H9 (cell line): ENCODE measurements around the gene FNDC3B. TPM values are rescaled to one million over a fixed set of nuclear protein-coding genes. Genes with fewer than 3 reads are reported as not detected.

ENCODE experiments used
- DNase-seq: peaks from one replicate; pipeline ENCODE4 v3.0.0-alpha.2; 2017
- H2AFZ ChIP-seq: one replicate; pipeline ENCODE4 v1.6.1; 2013; ENCODE audit warnings: mild to moderate bottlenecking, low read length, control low read depth, moderate library complexity
- H2AK5ac ChIP-seq: 2 replicates; pipeline ENCODE4 v1.6.1; 2013; ENCODE audit warnings: low read length, control low read depth, mixed read lengths; ENCODE audit not compliant: insufficient read length
- H2BK120ac ChIP-seq: one replicate; pipeline ENCODE4 v1.6.1; 2013; ENCODE audit warnings: low read depth, mild to moderate bottlenecking, low read length, control low read depth, inconsistent platforms; ENCODE audit not compliant: poor library complexity, severe bottlenecking
- H2BK12ac ChIP-seq: 2 replicates; pipeline ENCODE4 v1.6.1; 2013; ENCODE audit warnings: low read length, control low read depth, mixed read lengths, low read depth; ENCODE audit not compliant: insufficient read length
- H2BK15ac ChIP-seq: 2 replicates; pipeline ENCODE4 v1.6.1; 2013; ENCODE audit warnings: low read depth, low read length, control low read depth
- H2BK20ac ChIP-seq: one replicate; pipeline ENCODE4 v1.6.1; 2013; ENCODE audit warnings: low read depth, mild to moderate bottlenecking, low read length, control low read depth, inconsistent platforms; ENCODE audit not compliant: poor library complexity, severe bottlenecking
- H2BK5ac ChIP-seq: 2 replicates; pipeline ENCODE4 v1.6.1; 2013; ENCODE audit warnings: low read length, control low read depth, mixed read lengths; ENCODE audit not compliant: insufficient read length
- H3K14ac ChIP-seq: 2 replicates; pipeline ENCODE4 v1.6.1; 2013; ENCODE audit warnings: low read length, control low read depth; ENCODE audit not compliant: insufficient read depth
- H3K18ac ChIP-seq: 2 replicates; pipeline ENCODE4 v1.6.1; 2013; ENCODE audit warnings: low read depth, mild to moderate bottlenecking, mixed read lengths, low read length, control low read depth; ENCODE audit not compliant: insufficient read length
- H3K23ac ChIP-seq: 2 replicates; pipeline ENCODE4 v1.6.1; 2013; ENCODE audit warnings: low read length, control low read depth, mixed read lengths, low read depth; ENCODE audit not compliant: insufficient read length
- H3K23me2 ChIP-seq: 2 replicates; pipeline ENCODE4 v1.6.1; 2013; ENCODE audit warnings: low read depth, mild to moderate bottlenecking, mixed read lengths, low read length, control low read depth; ENCODE audit not compliant: insufficient read length, poor library complexity, severe bottlenecking
- H3K27ac ChIP-seq: 2 replicates; pipeline ENCODE4 v1.5.1; 2013; ENCODE audit warnings: low read length, control low read depth, mixed read lengths, low read depth; ENCODE audit not compliant: insufficient read length
- H3K27me3 ChIP-seq: 2 replicates; pipeline ENCODE4 v1.6.1; 2013; ENCODE audit warnings: low read length, control low read depth, inconsistent platforms; ENCODE audit not compliant: insufficient read depth
- H3K4ac ChIP-seq: 2 replicates; pipeline ENCODE4 v1.6.1; 2013; ENCODE audit warnings: low read depth, mild to moderate bottlenecking, control low read depth, inconsistent platforms, low read length, moderate library complexity
- H3K4me1 ChIP-seq: 2 replicates; pipeline ENCODE4 v1.6.1; 2013; ENCODE audit warnings: low read length, control low read depth, inconsistent platforms; ENCODE audit not compliant: insufficient read depth
- H3K4me2 ChIP-seq: 2 replicates; pipeline ENCODE4 v1.6.1; 2013; ENCODE audit warnings: low read length, control low read depth, mixed read lengths; ENCODE audit not compliant: insufficient read length, insufficient read depth
- H3K56ac ChIP-seq: 2 replicates; pipeline ENCODE4 v1.6.1; 2013; ENCODE audit warnings: low read depth, mild to moderate bottlenecking, mixed read lengths, low read length, control low read depth; ENCODE audit not compliant: insufficient read length
- H3K79me1 ChIP-seq: 2 replicates; pipeline ENCODE4 v1.6.1; 2013; ENCODE audit warnings: low read depth, mild to moderate bottlenecking, moderate library complexity, low read length, control low read depth, inconsistent platforms; ENCODE audit not compliant: insufficient read depth, poor library complexity, severe bottlenecking
- H3K79me2 ChIP-seq: 2 replicates; pipeline ENCODE4 v1.6.1; 2013; ENCODE audit warnings: low read length, control low read depth, inconsistent platforms; ENCODE audit not compliant: insufficient read depth
- H3K9ac ChIP-seq: 2 replicates; pipeline ENCODE4 v1.6.1; 2013; ENCODE audit warnings: low read length, control low read depth, mixed read lengths; ENCODE audit not compliant: insufficient read length; ENCODE audit errors: extremely low read depth
- H3K9me3 ChIP-seq: one replicate; pipeline ENCODE4 v1.6.1; 2013; ENCODE audit warnings: low read depth, low read length, inconsistent platforms; ENCODE audit not compliant: control insufficient read depth
- H3T11ph ChIP-seq: one replicate; pipeline ENCODE4 v1.6.1; 2013; ENCODE audit warnings: mild to moderate bottlenecking, low read length, control low read depth, inconsistent platforms
- H4K20me1 ChIP-seq: one replicate; pipeline ENCODE4 v1.6.1; 2013; ENCODE audit not compliant: control insufficient read depth, insufficient read length, insufficient read depth
- H4K5ac ChIP-seq: 2 replicates; pipeline ENCODE4 v1.6.1; 2013; ENCODE audit warnings: low read depth, mild to moderate bottlenecking, mixed read lengths, low read length, control low read depth; ENCODE audit not compliant: insufficient read length
- H4K8ac ChIP-seq: replicated peaks from 2 replicates; pipeline ENCODE4 v1.6.1; 2013; ENCODE audit warnings: low read length, control low read depth, mixed read lengths, low read depth; ENCODE audit not compliant: insufficient read length
- H4K91ac ChIP-seq: 2 replicates; pipeline ENCODE4 v1.6.1; 2013; ENCODE audit warnings: low read depth, mild to moderate bottlenecking, moderate library complexity, mixed read lengths, low read length, control low read depth; ENCODE audit not compliant: insufficient read length
- H3K27ac Mint-ChIP-seq, 3 experiments: 2 replicates in 2 of 3; 3 replicates in 1 of 3; pipeline ENCODE4 v1.8.0; 2020 to 2021; ENCODE audit warnings: mixed read lengths in 3 of 3, mild to moderate bottlenecking in 1 of 3, moderate library complexity in 1 of 3
- H3K27me3 Mint-ChIP-seq: 2 replicates; pipeline ENCODE4 v1.8.0; 2021; ENCODE audit warnings: low read depth, mild to moderate bottlenecking, moderate library complexity, mixed read lengths
- H3K36me3 Mint-ChIP-seq, 3 experiments: 2 replicates in 2 of 3; 3 replicates in 1 of 3; pipeline ENCODE4 v1.8.0; 2020 to 2021; ENCODE audit warnings: low read depth in 3 of 3, mixed read lengths in 3 of 3; ENCODE audit not compliant: insufficient read depth in 1 of 3
- H3K4me1 Mint-ChIP-seq, 2 experiments: 2 replicates each; pipeline ENCODE4 v1.8.0; 2020; ENCODE audit warnings: mixed read lengths in 2 of 2
- H3K4me3 Mint-ChIP-seq, 2 experiments: 2 replicates in 1 of 2; 3 replicates in 1 of 2; pipeline ENCODE4 v1.8.0; 2020 to 2021; ENCODE audit warnings: mild to moderate bottlenecking in 2 of 2, mixed read lengths in 2 of 2, moderate library complexity in 1 of 2
- H3K9me3 Mint-ChIP-seq, 2 experiments: 2 replicates in 1 of 2; 3 replicates in 1 of 2; pipeline ENCODE4 v1.8.0; 2020; ENCODE audit warnings: mild to moderate bottlenecking in 2 of 2, mixed read lengths in 2 of 2, moderate library complexity in 1 of 2
- CTCF ChIP-seq: fragments of 200-600 bp; sonication (generic); conservative IDR thresholded peaks from 3 replicates; pipeline ENCODE4 v1.8.0; 2021; ENCODE audit warnings: antibody characterized with exemption, mild to moderate bottlenecking
- WGBS: extraction: QIAGEN DNeasy Blood & Tissue Kit; methylation state at CpG from one replicate; pipeline ENCODE4 v1.1.7; 2013; ENCODE audit warnings: missing lambda C conversion rate, low lambda C conversion rate, mixed read lengths; ENCODE audit not compliant: insufficient read length; ENCODE audit errors: extremely low coverage; 5-methylcytosine and 5-hydroxymethylcytosine counted together
- total RNA-seq: library from RNA; stranded (reverse); gene quantifications from 2 replicates; pipeline ENCODE4 v1.2.1, GENCODE V29; 2021

The FNDC3B gene
- total RNA-seq, 1 experiment from 2014 or later = 43.8 TPM

GRCh38 chr3:172341482-172342059, 302.2 kb downstream of the FNDC3B start:
- Histone ChIP-seq H2AK5ac (no peak overlapping the region), H4K20me1 (no peaks in the 10 kb centered on the region), H2AFZ (no peak overlapping the region), H3K9me3 (no peaks in the 10 kb centered on the region), H4K91ac (no peak overlapping the region), H2BK15ac (no peak overlapping the region), H3K23ac (no peak overlapping the region), H3K4ac (no peak overlapping the region), H3K9ac (no peak overlapping the region), H3K23me2 (no peaks in the 10 kb centered on the region), H3K27ac (no peak overlapping the region), H2BK120ac (no peak overlapping the region), H2BK5ac (no peak overlapping the region), H3K18ac (no peak overlapping the region), H3K4me1 (no peaks in the 10 kb centered on the region), H3K27me3 (no peaks in the 10 kb centered on the region), H3K79me1 (no peaks in the 10 kb centered on the region), H3T11ph (no peak overlapping the region), H3K79me2 (no peaks in the 10 kb centered on the region), H2BK12ac (no peak overlapping the region), H4K8ac (no peak overlapping the region), H4K5ac (no peak overlapping the region), H2BK20ac (no peak overlapping the region), H3K14ac (no peak overlapping the region), H3K4me2 (no peak overlapping the region), H3K56ac (no peak overlapping the region)
- peak; percentile 71 for TF ChIP-seq CTCF
- no peak overlapping the region for H3K4me3 Mint-ChIP-seq
- no peaks in the 10 kb centered on the region for H3K27me3 Mint-ChIP-seq
- H3K36me3 Mint-ChIP-seq = peaks cover 11 to 62% (median 51%) of the 10 kb centered on the region in 3 experiments; a peak in 6 of 7 replicates
- WGBS = no CpG with 5 or more reads among the region's 4 CpGs
- DNase-seq = no peak
- H3K9me3 Mint-ChIP-seq = no peaks in the 10 kb centered on the region
- no peaks in the 10 kb centered on the region for H3K4me1 Mint-ChIP-seq
- no peak overlapping the region for H3K27ac Mint-ChIP-seq
